NCI-H146 (cell line): ENCODE results near the gene ALDH4A1.
"Not testable (repeated sequence)": the region's sequence is repeated elsewhere in the genome, so short reads cannot be mapped to it uniquely, and the experiment has no call there.

Experiments used
- DNase-seq: peaks from one replicate; lab custom pipeline; 2025; lab: John Stamatoyannopoulos, UW

ALDH4A1 gene

GRCh38 chr1:18900303-18900841, 2.0 kb downstream of the ALDH4A1 start:
- DNase-seq: no peak

GRCh38 chr1:18899363-18900049, 2.8 kb downstream of the ALDH4A1 start:
- no peak for DNase-seq

- no peak for DNase-seq
Measured at GRCh38 chr1:18898567-18898966, 3.8 kb downstream of the ALDH4A1 start.

- no peak for DNase-seq
Measured at GRCh38 chr1:18895317-18895716, 7.0 kb downstream of the ALDH4A1 start.

- no peak for DNase-seq
Measured at GRCh38 chr1:18893120-18893519, 9.2 kb downstream of the ALDH4A1 start.

GRCh38 chr1:18891858-18892257, 10.5 kb downstream of the ALDH4A1 start:
- DNase-seq: not testable (repeated sequence)

DNA sequence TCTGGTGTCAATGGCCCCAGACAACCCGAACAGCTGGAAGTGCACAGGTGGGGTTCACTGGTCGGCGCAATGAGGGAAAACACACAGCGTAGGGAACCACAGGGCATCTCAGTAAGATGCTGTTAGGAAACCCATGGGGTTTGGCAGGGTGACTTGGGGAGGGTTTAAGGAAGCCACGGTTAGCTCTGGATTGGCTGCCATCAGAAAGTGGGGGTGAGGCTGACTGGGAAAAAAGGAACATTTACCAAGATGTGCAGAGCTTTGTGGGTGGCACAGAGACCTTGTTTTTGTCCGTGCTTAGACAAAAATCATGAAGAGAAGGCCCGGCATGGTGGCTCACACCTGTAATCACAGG, 11.0 kb downstream of the ALDH4A1 start:
- DNase-seq: no peak

DNA sequence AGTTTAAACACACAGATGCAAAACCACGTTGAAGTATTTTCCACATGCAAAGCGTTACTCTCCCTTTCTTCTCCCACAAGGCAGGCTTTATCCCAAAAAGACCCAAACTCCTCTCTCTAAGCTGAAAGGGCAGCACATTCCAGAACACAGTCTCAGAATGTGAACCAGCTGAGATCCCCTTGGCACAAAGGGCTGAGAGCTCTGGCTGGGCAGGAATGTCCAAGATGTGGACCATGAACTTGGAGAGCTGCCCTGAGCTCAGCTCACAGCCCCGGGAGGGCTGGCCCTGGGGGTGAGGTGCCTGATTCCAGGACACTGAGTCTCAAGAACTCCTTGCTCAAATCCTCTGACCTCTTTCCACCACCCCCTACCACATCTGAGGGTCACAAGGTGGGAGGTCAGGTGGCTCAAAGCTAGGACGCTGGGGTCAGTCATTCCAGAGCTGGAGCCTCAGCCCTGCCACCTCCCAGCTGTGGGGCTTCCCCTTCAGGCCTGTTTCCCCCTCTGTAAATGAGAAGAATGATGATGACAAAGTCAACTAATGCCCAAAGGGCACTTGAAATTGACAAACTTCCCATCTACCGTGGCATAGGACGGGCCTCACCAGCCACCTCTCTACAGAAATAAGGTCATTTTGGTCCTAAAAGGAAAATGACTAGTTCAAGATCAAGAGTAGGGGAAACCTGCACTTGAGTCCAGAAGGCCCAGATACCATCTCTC, 11.5 kb downstream of the ALDH4A1 start:
- DNase-seq: no peak

DNA sequence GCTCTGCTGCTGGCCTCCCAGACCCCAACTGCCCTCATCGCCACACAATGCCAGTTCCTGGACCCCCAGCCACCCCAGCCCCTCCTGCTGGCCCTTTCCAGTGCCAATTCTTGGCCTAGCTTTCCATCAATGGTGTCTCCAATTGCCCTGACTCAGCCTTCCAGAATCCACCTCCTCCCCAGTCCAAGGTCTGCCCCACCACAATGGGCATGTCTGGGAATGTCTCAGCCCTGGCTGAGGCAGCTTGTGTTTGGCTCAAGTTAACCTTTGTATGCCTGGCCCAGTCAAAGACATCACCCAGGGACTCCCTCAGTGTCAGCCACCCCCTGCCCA, 16.4 kb downstream of the ALDH4A1 start:
- DNase-seq: no peak

- DNase-seq: no peak
Measured at GRCh38 chr1:18885311-18886002, 16.9 kb downstream of the ALDH4A1 start.

DNA sequence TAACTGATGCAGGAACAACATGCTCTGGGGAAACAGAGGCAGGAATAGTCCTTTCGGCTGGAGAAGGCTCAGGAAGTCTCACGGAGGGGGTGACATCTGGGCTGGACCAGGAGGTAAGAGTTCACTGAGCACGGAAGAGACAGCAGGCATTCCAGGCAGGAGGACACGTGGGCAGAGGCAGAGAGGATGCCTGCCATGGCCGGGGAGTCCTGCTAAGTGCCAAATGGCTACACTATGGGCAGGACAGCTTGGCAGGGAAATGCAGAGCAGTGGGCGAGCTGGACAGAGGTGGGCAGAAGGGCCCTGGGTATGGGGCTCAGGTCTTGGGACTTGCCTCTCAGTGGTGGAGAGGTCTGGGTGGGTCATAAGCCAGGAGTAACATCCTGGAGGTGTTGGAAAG, 17.6 kb downstream of the ALDH4A1 start:
- DNase-seq: no peak

DNA sequence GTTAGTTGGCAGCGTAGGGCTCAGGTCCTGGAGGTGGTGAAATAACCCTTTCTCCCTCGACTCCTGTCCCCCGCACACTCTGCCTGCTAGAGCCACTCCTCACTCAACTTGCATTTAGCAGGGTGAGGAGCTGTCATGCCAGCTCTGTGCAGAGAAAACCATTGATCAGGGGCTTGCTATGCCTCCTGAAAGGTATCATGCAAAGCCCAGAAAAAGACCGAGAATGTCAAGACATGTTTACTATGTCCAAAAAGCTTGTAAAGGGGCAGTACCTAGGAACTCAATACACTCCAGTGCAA, 18.0 kb downstream of the ALDH4A1 start:
- DNase-seq: no peak

DNA sequence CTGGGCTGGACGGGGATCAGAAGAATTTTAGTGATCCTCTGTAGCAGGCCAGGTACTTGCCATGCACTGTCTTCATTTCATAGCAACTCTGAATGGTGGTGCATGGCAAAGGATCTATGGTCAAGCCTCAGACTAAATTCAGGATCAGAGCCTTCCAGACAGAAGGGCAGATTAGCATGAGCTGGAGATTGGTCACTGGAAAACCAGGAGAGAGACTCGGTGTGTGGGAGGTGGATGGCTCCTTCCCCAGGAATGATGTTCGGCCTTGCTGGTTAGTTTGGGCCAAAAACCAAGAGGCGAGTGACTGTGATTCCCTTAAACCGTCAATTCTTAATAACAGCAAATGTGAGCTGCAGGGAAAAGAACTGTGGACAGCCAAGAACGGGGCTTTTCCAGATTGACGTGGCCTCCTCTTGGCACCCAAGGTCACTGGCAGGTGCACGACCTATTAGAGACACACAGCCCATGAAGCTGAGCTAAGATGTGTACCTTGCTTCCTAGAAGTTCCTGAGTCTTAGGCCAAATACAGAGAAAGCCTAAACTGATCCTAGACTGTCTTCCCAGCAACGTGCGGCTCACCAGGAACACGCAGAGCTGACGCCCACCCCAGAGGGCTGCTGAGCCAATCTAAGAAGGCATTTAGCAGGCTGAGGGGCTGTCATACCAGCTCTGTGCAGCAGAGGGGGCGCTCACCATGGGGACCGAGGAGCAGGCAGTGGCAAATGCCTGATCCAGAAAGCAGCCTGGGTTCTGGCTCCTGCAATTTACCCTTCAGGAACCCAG, 18.5 kb downstream of the ALDH4A1 start:
- DNase-seq: peak; percentile 16

DNA sequence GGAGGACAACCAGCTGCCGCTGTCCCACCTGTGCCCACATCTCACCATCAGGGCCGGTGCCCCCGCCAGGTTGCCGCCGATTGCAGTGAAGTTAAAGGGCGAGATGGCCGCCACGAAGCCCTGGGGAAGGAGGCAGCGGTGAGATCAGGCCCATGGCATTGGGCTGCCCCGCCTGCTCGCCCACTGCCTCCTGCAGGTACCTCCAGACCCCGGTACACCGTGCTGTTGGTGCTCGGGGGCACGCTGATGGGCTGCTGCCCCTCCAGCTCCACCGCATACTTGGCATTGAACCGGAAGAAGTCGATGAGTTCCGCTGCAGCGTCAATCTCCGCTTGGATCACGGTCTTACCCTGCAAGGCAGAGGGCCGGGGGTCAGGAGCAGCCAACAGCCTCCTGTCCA, 19.3 kb downstream of the ALDH4A1 start:
- DNase-seq: no peak

- DNase-seq: no peak
Measured at GRCh38 chr1:18882486-18882885, 19.9 kb downstream of the ALDH4A1 start.

- no peak for DNase-seq
Measured at GRCh38 chr1:18881642-18882431, 20.5 kb downstream of the ALDH4A1 start.

GRCh38 chr1:18881164-18881563, 21.2 kb downstream of the ALDH4A1 start:
- no peak for DNase-seq

GRCh38 chr1:18880585-18880984, 21.8 kb downstream of the ALDH4A1 start:
- no peak for DNase-seq

DNA sequence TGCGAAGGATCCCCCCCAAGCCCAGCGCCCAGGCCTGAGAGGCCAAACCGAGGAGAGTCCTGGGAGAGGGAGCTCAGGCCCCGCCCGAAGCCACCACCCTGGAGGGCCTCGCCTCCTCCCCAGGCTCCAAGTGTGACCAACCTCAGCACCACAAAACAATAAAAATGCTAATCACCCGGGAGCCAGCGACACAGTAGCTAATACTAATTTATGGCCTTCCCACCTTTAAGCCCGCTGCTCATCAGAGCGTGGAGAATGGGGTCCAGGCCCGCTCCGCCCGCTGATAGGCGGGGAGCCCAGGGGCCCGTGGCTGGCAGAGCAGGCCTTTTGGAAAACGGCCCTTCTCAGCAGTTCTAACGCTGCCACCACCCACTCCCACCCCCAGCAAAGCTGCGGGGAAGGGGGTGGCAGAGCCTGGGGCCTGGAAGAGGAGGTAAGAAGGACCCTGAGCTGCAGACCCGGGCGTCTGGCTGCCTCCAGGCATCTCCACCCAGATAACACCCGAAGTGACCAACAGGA, 22.5 kb downstream of the ALDH4A1 start:
- DNase-seq: no peak

DNA sequence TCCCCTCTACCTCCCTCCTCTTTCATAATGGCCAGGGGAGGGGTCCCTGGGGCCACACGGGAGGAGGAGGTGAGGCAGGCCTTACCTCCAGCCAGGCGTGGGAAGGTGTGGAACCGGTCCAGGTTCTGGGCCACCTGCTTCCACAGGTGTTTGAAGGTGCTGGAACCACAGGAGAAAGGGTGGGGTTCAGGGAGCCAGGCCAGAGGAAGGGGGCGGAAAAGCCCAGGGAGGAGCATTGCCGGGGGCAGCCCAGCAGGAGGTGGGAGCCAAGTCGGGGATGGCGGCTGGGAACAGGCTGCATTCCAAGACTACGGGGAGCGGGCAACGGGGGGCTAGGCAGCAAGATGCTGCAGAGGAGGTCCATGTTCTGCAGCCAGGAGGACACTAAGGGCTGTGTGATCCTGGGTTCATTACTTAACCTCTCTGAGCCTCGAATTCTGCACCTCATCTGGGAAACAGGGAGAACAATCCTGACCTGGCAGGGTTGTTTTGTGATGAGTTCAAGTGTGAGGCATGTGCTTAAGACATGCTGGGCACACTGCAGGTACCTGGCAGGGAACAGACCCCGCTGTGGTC, 23.1 kb downstream of the ALDH4A1 start:
- DNase-seq: no peak
